HepG2 (cell line): Measurements from ENCODE around the gene ACADVL. TPM values are rescaled to one million over a fixed set of nuclear protein-coding genes. Genes with fewer than 3 reads are reported as not detected.

ENCODE experiments used
- BRCA1 ChIP-seq: sonication (generic); formaldehyde crosslinking; IDR thresholded peaks from 2 replicates; pipeline ENCODE4 v1.4.0; 2020; ENCODE audit warnings: missing genetic modification reagents
- CREM ChIP-seq, 2 experiments: sonication (generic) in 1 of 2; formaldehyde crosslinking in 1 of 2; IDR thresholded peaks; 2 replicates each; pipeline versions ENCODE4 v1.4.0 to v1.6.1; 2016 to 2020; ENCODE audit warnings: antibody characterized with exemption in 1 of 2, mild to moderate bottlenecking in 1 of 2, missing genetic modification reagents in 1 of 2
- FIP1L1 ChIP-seq: fragments of 200-400 bp; formaldehyde crosslinking; IDR thresholded peaks from 2 replicates; pipeline ENCODE4 v1.6.1; 2018; ENCODE audit warnings: low read depth, mild to moderate bottlenecking, low read length, moderate library complexity, borderline replicate concordance; ENCODE audit not compliant: insufficient read depth
- FOXA3 ChIP-seq: IDR thresholded peaks from 2 replicates; pipeline ENCODE4 v1.6.1; 2016; ENCODE audit warnings: missing genetic modification reagents, missing compliant biosample characterization
- FOXM1 ChIP-seq: sonication (generic); formaldehyde crosslinking; IDR thresholded peaks from 2 replicates; pipeline ENCODE4 v1.5.0; 2020; ENCODE audit warnings: missing genetic modification reagents
- GABPA ChIP-seq, 2 experiments: IDR thresholded peaks; 2 replicates each; pipeline ENCODE4 v1.6.1; 2011 to 2016; ENCODE audit warnings: low read depth in 2 of 2, low read length in 1 of 2, missing biosample characterization in 1 of 2, missing genetic modification characterization in 1 of 2
- IKZF4 ChIP-seq: sonication (generic); formaldehyde crosslinking; IDR thresholded peaks from 2 replicates; pipeline ENCODE4 v1.5.1; 2020; ENCODE audit warnings: borderline replicate concordance, mild to moderate bottlenecking, low read depth, missing genetic modification reagents; ENCODE audit errors: not compliant biosample characterization
- KLF12 ChIP-seq: sonication (generic); formaldehyde crosslinking; IDR thresholded peaks from 2 replicates; pipeline ENCODE4 v1.4.0; 2020; ENCODE audit warnings: missing genetic modification reagents, borderline replicate concordance
- MLLT10 ChIP-seq: sonication (generic); formaldehyde crosslinking; IDR thresholded peaks from 2 replicates; pipeline ENCODE4 v1.4.0; 2020; ENCODE audit warnings: missing genetic modification reagents
- NFIB ChIP-seq: sonication (generic); formaldehyde crosslinking; IDR thresholded peaks from 2 replicates; pipeline ENCODE4 v1.9.0; 2021; ENCODE audit warnings: missing genetic modification reagents, mild to moderate bottlenecking, borderline replicate concordance
- NR2F6 ChIP-seq, 2 experiments: IDR thresholded peaks; 2 replicates each; pipeline ENCODE4 v1.6.1; 2016; ENCODE audit warnings: antibody characterized with exemption in 1 of 2, mild to moderate bottlenecking in 1 of 2
- PITX1 ChIP-seq: sonication (generic); formaldehyde crosslinking; IDR thresholded peaks from 2 replicates; pipeline ENCODE4 v1.5.1; 2020; ENCODE audit warnings: mild to moderate bottlenecking, missing genetic modification reagents
- SRY ChIP-seq: sonication (generic); formaldehyde crosslinking; IDR thresholded peaks from 2 replicates; pipeline ENCODE4 v1.8.0; 2022; ENCODE audit warnings: mild to moderate bottlenecking, missing genetic modification reagents
- ZFP36L1 ChIP-seq: sonication (generic); formaldehyde crosslinking; IDR thresholded peaks from 2 replicates; pipeline ENCODE4 v1.8.0; 2022; ENCODE audit warnings: mild to moderate bottlenecking, missing genetic modification reagents, moderate library complexity
- ZFP82 ChIP-seq: sonication (generic); formaldehyde crosslinking; IDR thresholded peaks from 2 replicates; pipeline ENCODE4 v1.5.1; 2020; ENCODE audit warnings: mild to moderate bottlenecking, missing genetic modification reagents, borderline replicate concordance
- ZNF17 ChIP-seq: sonication (generic); formaldehyde crosslinking; IDR thresholded peaks from 2 replicates; pipeline ENCODE4 v1.5.0; 2020; ENCODE audit warnings: mild to moderate bottlenecking, missing genetic modification reagents
- ZNF207 ChIP-seq: fragments of 450-650 bp; IDR thresholded peaks from 2 replicates; pipeline ENCODE4 v1.6.1; 2016; ENCODE audit warnings: antibody characterized with exemption, borderline replicate concordance
- ZNF274 ChIP-seq: sonication (generic); formaldehyde crosslinking; IDR thresholded peaks from 2 replicates; pipeline ENCODE4 v1.5.1; 2020; ENCODE audit warnings: mild to moderate bottlenecking, missing genetic modification reagents
- ZNF501 ChIP-seq: sonication (generic); formaldehyde crosslinking; IDR thresholded peaks from 2 replicates; pipeline ENCODE4 v1.5.1; 2020; ENCODE audit warnings: mild to moderate bottlenecking, moderate library complexity, missing genetic modification reagents
- ZNF781 ChIP-seq: sonication (generic); formaldehyde crosslinking; IDR thresholded peaks from 2 replicates; pipeline ENCODE4 v1.5.1; 2020; ENCODE audit warnings: borderline replicate concordance, mild to moderate bottlenecking, missing genetic modification reagents; ENCODE audit errors: not compliant biosample characterization
- ZSCAN12 ChIP-seq: sonication (generic); formaldehyde crosslinking; IDR thresholded peaks from 2 replicates; pipeline ENCODE4 v1.9.0; 2021; ENCODE audit warnings: mild to moderate bottlenecking, missing genetic modification reagents
- polyA plus RNA-seq, 8 experiments: library from polyadenylated mRNA; depleted of rRNA in 3 of 8; stranded (reverse) in 7 of 8; unstranded in 1 of 8; fragments of >200 nt; fragmentation: Illumina TruSeq in 4 of 8; extraction: Trizol in 4 of 8; gene quantifications; 2 replicates each; pipeline versions ENCODE4 v1.2.1 to v1.2.3, GENCODE V29; 2011 to 2016; ENCODE audit warnings: low read depth in 4 of 8, missing spikeins in 1 of 8, mixed read lengths in 1 of 8; ENCODE audit not compliant: insufficient read depth in 1 of 8
- total RNA-seq, 5 experiments: library from RNA; depleted of rRNA; stranded (reverse); fragments of >200 nt; fragmentation: Illumina TruSeq; extraction: Trizol; gene quantifications; 2 replicates each; pipeline ENCODE4 v1.2.3, GENCODE V29; 2016; ENCODE audit warnings: low read depth in 1 of 5
- TF ChIP-seq, protein P1 (sequence below): IDR thresholded peaks from 2 replicates; pipeline ENCODE4 v1.6.1; 2016; ENCODE audit warnings: low read depth, missing genetic modification reagents, missing compliant biosample characterization
- TF ChIP-seq, protein P2 (sequence below): sonication (generic); formaldehyde crosslinking; IDR thresholded peaks from 2 replicates; pipeline ENCODE4 v1.9.0; 2021; ENCODE audit warnings: missing genetic modification reagents, borderline replicate concordance

Gene ACADVL
- total and polyA plus RNA-seq, 2 of the 13 experiments (the other 11 are each of a cell fraction or from before 2014, with no cell fraction given): 219 to 412 TPM

DNA sequence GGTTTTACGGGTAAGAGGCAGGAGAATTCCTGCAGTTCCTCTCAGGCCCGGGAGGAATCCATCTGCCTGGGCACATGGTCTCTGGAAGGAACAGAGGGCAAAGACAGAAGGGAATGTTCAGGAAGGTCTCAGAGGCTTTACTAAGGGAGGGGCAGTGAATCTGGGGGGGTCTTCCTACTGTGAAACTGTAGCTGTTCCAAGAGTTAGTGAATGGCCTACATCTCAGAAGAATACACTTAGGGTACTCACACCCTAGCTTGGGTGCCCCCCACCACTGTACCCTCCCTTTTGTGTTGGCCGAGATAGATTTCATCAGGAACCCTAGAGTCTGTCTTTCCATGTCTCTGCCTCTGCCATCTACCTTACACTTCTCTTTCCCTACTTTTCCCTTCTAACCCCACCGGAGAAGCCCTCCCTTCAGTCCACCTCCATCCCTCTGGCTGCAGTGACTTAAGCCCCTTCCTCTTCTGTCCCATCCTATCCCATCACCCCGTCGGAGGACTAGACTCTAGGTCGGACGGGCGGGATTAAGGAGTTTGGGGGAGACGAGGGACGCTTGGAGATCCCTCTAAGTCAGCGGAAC is 418 bp upstream of the ACADVL start (continued):
- TF ChIP-seq, protein P1, sequence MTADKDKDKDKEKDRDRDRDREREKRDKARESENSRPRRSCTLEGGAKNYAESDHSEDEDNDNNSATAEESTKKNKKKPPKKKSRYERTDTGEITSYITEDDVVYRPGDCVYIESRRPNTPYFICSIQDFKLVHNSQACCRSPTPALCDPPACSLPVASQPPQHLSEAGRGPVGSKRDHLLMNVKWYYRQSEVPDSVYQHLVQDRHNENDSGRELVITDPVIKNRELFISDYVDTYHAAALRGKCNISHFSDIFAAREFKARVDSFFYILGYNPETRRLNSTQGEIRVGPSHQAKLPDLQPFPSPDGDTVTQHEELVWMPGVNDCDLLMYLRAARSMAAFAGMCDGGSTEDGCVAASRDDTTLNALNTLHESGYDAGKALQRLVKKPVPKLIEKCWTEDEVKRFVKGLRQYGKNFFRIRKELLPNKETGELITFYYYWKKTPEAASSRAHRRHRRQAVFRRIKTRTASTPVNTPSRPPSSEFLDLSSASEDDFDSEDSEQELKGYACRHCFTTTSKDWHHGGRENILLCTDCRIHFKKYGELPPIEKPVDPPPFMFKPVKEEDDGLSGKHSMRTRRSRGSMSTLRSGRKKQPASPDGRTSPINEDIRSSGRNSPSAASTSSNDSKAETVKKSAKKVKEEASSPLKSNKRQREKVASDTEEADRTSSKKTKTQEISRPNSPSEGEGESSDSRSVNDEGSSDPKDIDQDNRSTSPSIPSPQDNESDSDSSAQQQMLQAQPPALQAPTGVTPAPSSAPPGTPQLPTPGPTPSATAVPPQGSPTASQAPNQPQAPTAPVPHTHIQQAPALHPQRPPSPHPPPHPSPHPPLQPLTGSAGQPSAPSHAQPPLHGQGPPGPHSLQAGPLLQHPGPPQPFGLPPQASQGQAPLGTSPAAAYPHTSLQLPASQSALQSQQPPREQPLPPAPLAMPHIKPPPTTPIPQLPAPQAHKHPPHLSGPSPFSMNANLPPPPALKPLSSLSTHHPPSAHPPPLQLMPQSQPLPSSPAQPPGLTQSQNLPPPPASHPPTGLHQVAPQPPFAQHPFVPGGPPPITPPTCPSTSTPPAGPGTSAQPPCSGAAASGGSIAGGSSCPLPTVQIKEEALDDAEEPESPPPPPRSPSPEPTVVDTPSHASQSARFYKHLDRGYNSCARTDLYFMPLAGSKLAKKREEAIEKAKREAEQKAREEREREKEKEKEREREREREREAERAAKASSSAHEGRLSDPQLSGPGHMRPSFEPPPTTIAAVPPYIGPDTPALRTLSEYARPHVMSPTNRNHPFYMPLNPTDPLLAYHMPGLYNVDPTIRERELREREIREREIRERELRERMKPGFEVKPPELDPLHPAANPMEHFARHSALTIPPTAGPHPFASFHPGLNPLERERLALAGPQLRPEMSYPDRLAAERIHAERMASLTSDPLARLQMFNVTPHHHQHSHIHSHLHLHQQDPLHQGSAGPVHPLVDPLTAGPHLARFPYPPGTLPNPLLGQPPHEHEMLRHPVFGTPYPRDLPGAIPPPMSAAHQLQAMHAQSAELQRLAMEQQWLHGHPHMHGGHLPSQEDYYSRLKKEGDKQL (CRISPR knock-in tag): no peak
- no peak; the same call in 1 of the 2 replicates for TF ChIP-seq SRY
- peak; percentile 48 for TF ChIP-seq ZNF781 (CRISPR knock-in tag)
- TF ChIP-seq BRCA1 (CRISPR knock-in tag): no peak
- no peak for TF ChIP-seq ZNF17 (CRISPR knock-in tag)
- no peak for TF ChIP-seq ZNF207
- TF ChIP-seq ZFP82 (CRISPR knock-in tag): 0 out of 2 replicates have a peak, but pooled peaks have one; percentile 49
- TF ChIP-seq ZNF274 (CRISPR knock-in tag): no peak
- no peak for TF ChIP-seq NFIB
- TF ChIP-seq PITX1 (CRISPR knock-in tag): peak; percentile 86; the same call in 1 of the 2 replicates
- TF ChIP-seq KLF12: 0 out of 2 replicates have a peak, but pooled peaks have one; percentile 39
- no peak for TF ChIP-seq ZFP36L1 (CRISPR knock-in tag)
- TF ChIP-seq ZSCAN12 (CRISPR knock-in tag): no peak
- TF ChIP-seq FIP1L1: 0 out of 2 replicates have a peak, but pooled peaks have one; percentile 6
- TF ChIP-seq FOXM1 (CRISPR knock-in tag): no peak
- 0 out of 2 replicates have a peak, but pooled peaks have one; percentile 17 for TF ChIP-seq ZNF501 (CRISPR knock-in tag)
- no peak for TF ChIP-seq GABPA (IDR thresholded peaks at IDR 0.05; ENCODE audit: low read depth, low read length)
- no peak for TF ChIP-seq GABPA (CRISPR knock-in tag; IDR thresholded peaks at IDR 0.05; ENCODE audit: low read depth)
- no peak for TF ChIP-seq IKZF4
- TF ChIP-seq, protein P2, sequence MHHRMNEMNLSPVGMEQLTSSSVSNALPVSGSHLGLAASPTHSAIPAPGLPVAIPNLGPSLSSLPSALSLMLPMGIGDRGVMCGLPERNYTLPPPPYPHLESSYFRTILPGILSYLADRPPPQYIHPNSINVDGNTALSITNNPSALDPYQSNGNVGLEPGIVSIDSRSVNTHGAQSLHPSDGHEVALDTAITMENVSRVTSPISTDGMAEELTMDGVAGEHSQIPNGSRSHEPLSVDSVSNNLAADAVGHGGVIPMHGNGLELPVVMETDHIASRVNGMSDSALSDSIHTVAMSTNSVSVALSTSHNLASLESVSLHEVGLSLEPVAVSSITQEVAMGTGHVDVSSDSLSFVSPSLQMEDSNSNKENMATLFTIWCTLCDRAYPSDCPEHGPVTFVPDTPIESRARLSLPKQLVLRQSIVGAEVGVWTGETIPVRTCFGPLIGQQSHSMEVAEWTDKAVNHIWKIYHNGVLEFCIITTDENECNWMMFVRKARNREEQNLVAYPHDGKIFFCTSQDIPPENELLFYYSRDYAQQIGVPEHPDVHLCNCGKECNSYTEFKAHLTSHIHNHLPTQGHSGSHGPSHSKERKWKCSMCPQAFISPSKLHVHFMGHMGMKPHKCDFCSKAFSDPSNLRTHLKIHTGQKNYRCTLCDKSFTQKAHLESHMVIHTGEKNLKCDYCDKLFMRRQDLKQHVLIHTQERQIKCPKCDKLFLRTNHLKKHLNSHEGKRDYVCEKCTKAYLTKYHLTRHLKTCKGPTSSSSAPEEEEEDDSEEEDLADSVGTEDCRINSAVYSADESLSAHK (CRISPR knock-in tag): no peak
- TF ChIP-seq MLLT10 (CRISPR knock-in tag): no peak
- TF ChIP-seq FOXA3 (CRISPR knock-in tag): no peak
- no peak for TF ChIP-seq CREM (IDR thresholded peaks at IDR 0.05)
- TF ChIP-seq CREM (CRISPR knock-in tag; IDR thresholded peaks at IDR 0.05): no peak
- no peak for TF ChIP-seq NR2F6 (IDR thresholded peaks at IDR 0.05)
- no peak for TF ChIP-seq NR2F6 (CRISPR knock-in tag; IDR thresholded peaks at IDR 0.05)
